Stimulated activated CD4-positive, alpha-beta T cell treated with anti-CD3 and anti-CD28 coated beads, Interleukin-1b, Interleukin-23, amount 100 ng/mL, for 48 hours (primary cell): ENCODE results near the gene TOR3A.
"Not testable (repeated sequence)": the region's sequence is repeated elsewhere in the genome, so short reads cannot be mapped to it uniquely, and the experiment has no call there.

ENCODE experiments used
- DNase-seq: peaks from one replicate; pipeline ENCODE4 v3.0.0-alpha.2; 2020

Gene TOR3A

DNA sequence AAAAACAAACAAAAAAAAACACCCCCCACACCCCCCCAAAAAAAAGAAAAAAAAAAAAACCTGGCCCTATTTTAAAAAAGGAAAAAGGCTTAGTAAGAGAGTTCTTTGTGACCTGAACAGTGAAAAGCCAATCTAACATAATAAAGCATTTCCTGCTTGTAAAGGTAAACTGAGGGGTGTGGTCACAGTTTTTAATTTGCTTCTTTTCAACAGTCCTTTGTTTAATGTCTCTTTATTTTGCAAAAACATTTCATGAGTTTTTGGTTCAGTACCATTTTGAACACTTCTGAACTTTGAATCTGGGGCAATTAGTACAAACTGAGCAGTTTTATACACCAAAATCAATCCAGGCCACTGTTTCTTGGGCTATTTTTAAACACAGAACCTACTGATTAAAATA lies 37.6 kb downstream of the TOR3A start:
- DNase-seq: no peak

- no peak for DNase-seq
Measured at GRCh38 chr1:179120736-179121135, 38.9 kb downstream of the TOR3A start.

GRCh38 chr1:179121159-179121938 lies 39.5 kb downstream of the TOR3A start:
- peak; percentile 12 for DNase-seq

- DNase-seq: no peak
Measured at GRCh38 chr1:179124873-179125272, 43.0 kb downstream of the TOR3A start.

DNA sequence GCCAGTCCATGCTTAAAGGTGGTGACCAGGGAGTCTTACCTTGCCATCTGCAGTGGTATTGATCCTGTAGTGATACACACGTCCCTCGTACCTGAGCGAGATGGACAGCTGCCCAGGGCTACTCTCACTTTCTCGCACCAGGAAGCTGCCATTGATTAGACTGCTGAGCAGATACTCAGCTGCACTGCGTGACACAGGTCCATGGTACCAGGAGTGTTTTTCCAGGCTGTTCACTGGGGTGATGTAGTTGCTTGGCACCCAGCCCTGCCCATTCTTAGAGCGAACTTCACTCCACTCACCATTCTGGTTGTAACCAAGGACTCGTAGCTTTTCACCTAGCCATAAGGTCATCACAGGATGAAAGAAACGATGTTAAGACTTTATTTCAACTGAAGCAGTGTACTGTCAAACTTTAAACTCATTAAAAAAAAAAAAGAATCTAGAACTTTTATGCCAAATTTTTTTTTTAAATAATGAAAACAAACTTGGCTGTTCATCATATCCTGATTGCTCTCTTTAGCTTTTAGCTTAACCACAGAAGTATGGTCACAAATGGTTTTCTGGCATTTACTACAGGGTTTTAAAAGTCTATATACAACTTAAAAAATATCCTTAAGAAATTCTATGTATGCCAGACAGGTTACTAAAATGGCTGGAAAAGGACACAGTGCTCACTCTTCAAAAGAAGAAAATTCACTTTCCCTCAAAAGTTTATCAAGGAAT lies 44.6 kb downstream of the TOR3A start:
- no peak for DNase-seq

GRCh38 chr1:179127163-179127895 lies 45.5 kb downstream of the TOR3A start:
- DNase-seq: no peak

DNA sequence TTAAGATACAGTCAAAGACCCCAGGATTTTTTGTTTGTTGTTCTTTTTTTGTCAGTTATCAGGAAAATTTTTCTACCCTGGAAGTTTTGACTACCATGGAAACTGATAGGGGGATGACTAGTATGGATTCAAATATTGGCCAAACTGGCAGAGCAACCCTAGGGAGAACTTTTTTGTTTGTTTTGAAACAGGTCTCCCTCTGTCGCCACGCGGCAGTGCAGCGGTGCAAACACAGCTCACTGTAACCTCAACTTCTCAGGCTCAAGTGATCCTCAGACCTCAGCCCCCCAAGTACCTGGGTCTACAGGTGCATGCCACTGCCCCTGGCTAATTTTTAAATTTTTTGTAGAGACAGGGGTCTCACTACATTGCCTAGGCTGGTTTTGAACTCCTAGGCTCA lies 46.6 kb downstream of the TOR3A start:
- no peak for DNase-seq

DNA sequence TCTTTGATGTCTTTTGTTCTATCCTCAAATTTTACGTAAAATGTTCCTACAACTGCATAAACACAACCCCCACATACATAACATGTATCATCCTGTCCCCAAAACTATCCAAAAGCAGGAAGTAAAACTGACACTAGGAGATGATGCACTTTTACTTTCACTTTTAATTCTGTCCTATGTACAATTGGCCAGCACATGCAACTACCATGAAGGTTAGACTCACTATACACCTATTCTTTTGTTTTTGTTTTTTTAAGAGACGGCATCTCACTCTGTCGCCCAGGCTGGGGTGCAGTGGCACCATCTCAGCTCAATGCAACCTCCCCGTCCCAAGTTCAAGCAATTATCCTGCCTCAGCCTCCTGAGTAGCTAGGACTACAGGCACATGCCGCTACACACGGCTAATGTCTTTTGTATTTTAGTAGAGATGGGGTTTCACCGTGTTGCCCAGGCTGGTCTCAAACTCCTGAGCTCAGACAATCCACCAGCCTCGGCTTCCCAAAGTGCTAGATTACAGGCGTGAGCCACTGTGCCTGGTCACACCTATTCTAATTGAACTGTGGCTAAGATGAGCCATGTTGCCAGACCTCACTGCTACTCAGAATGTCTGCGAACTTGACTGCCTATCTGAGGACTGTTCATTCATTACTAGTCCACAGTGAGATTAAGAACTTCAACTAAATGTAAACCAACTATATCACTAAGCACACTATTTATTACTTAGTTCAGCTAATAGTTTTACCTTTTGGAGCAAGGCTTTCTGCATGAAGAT lies 48.0 kb downstream of the TOR3A start:
- DNase-seq: no peak

GRCh38 chr1:179135168-179135567 lies 53.3 kb downstream of the TOR3A start:
- not testable (repeated sequence) for DNase-seq

GRCh38 chr1:179135707-179136106 lies 53.8 kb downstream of the TOR3A start:
- DNase-seq: not testable (repeated sequence)

- DNase-seq: no peak
Measured at GRCh38 chr1:179137617-179138255, 55.9 kb downstream of the TOR3A start.

DNA sequence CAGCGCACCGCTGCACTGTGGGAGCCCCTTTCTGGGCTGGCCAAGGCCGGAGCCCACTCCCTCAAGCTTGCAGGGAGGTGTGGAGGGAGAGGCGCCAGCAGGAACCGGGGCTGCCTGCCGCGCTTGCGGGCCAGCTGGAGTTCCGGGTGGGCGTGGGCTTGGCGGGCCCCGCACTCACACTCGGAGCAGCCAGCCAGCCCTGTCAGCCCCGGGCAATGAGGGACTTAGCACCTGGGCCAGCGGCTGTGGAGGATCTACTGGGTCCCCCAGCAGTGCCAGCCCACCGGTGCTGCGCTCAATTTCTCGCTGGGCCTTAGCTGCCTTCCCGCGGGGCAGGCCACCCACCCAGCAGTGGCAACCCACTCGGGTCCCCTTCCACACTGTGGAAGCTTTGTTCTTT lies 56.9 kb downstream of the TOR3A start:
- not testable (repeated sequence) for DNase-seq

DNA sequence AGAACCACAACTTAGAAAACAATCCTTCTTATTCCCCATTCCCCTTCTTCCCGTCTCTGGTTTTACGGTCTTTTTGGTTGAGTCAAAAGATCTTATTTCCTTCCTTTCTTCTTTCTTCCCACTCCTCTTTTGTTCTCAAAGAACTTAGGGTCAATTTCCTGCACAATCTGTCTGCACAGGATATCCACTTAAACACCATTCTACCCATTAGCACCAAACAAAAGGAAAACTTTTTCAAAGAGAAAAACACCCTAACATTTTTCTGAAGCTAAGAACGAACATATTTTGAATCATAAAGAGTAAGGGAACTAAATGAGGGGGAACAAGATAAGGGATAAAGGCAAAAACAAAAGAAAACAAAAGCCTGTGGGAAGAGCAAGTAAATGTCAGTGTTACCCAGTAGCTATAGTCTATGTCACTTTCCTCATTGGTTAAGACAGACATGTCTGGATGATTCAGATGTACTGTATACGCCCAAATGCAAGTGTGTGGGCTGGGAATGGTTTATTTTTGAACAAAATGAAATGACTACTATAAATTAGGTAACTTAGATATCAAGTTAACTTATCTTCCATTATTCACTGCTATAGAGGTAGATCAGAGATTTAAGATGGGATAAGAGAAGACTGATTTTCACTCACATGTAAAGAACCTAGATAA lies 59.9 kb downstream of the TOR3A start:
- DNase-seq: peak; percentile 38

DNA sequence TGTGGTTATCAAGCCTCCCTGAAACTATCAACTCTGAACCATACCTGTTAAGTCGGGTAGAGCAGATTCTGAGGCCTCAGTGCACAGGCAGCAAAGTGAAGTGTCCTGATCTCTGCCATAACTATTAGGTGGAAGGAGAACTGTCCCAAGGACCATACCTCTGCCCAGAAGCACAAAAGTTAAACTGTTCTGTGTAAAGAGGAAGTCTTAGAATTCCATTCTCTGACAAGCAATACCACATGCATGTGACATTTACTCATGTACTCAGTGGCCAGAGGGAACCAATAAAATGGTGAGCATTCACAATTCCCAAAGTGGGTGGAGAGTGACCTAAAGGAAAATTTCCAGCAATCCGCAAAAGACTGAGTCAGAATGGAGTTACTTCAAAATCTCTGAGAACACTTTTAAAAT lies 61.0 kb downstream of the TOR3A start:
- DNase-seq: no peak

- DNase-seq: no peak
Measured at GRCh38 chr1:179143322-179143721, 61.5 kb downstream of the TOR3A start.

DNA sequence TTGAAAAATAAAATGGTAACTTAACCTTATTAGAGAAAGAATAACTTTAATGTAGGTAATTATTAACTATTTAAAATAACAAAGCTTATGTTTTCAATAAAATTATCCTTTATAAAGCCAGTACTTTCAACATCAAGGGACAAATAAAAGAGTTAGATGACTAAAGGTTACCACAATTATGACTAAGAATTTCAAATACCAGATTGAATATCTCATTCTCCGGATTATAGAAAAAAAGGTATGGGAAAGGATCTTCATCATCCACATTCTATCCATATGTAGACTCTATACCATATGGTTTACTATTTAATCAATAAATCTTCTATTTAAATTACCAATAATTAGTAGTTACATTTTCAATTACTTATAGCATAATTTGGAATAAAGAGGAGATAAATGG lies 62.8 kb downstream of the TOR3A start:
- no peak for DNase-seq

DNA sequence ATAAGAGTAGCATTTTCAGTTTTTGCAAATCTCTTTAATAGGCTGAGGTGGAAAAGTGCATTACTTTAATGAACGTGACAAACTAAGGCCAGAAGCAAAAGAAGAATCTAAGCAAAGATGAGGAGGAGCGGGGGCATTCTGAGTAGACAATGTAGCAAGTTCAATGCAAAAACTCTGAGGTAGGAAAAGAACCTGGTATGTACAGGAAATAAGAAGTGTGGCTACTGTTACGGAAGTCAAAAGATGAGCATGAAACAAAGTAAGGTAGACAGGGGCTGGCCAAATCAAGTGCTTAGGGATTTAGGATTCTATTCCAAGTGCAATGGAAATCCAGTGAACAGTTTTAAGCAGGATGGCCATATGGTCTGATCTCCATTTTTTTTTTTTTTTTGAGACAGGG lies 63.7 kb downstream of the TOR3A start:
- DNase-seq: no peak
